ENCODE measurements around the gene SS18L1. TPM values are rescaled to one million over a fixed set of nuclear protein-coding genes. Genes with fewer than 3 reads are reported as not detected.

SS18L1 gene
- total RNA-seq, 1 experiment from 2014 or later, result 34.7 TPM

DNA sequence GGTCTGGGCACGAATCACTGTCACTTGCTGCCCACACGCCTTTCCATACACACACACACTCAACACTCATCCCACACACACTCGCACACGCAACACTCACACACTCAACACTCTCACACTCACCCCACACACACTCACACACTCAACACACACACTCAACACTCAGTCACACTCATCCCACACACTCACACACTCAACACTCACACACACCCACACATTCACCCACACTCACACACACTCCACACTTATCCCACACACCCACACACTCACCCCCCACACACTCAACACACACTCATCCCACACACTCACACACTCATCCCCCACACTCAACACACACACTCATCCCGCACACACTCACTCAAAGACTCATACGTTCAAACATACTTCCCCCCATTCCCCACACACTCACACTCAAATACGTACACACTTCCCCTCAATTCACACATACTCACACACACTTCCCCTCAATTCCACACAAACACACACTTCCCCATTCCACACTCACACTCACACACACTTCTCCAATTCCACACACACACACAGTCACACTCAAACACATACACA is 85.5 kb downstream of the SS18L1 start:
- ChIA-PET CTCF (no interaction called here), POLR2A (ENCODE audit: low non-redundant PET) (no interaction called here)
- no TSS peak for BruUV-seq (replicated peaks)
- H3K4me1 ChIP-seq (ENCODE audit: insufficient read depth, low read length, poor library complexity, severe bottlenecking), result no peaks in the 10 kb centered on the region
- no peak overlapping the region for H3K27ac ChIP-seq (ENCODE audit: low read depth, low read length, poor library complexity, severe bottlenecking)
- DNase-seq (ENCODE audit: low spot score), result no peak
- no peaks in the 10 kb centered on the region for H3K9me3 ChIP-seq (ENCODE audit: low read depth, low read length, poor library complexity, severe bottlenecking)
- peaks cover 33% of the 10 kb centered on the region for H3K27me3 ChIP-seq (replicated peaks; ENCODE audit: insufficient read depth, low read depth, low read length, poor library complexity)
- no peaks in the 10 kb centered on the region for H3K36me3 ChIP-seq (ENCODE audit: insufficient read depth, low read length, poor library complexity, severe bottlenecking)
- intact Hi-C loops (cut with micrococcal nuclease; ENCODE audit: unreplicated experiment), result no loop called here
- no peak for TF ChIP-seq EZH2 (IDR thresholded peaks at IDR 0.05; ENCODE audit: borderline replicate concordance, low read depth, low read length, poor library complexity, severe bottlenecking)
- TF ChIP-seq, protein P1, sequence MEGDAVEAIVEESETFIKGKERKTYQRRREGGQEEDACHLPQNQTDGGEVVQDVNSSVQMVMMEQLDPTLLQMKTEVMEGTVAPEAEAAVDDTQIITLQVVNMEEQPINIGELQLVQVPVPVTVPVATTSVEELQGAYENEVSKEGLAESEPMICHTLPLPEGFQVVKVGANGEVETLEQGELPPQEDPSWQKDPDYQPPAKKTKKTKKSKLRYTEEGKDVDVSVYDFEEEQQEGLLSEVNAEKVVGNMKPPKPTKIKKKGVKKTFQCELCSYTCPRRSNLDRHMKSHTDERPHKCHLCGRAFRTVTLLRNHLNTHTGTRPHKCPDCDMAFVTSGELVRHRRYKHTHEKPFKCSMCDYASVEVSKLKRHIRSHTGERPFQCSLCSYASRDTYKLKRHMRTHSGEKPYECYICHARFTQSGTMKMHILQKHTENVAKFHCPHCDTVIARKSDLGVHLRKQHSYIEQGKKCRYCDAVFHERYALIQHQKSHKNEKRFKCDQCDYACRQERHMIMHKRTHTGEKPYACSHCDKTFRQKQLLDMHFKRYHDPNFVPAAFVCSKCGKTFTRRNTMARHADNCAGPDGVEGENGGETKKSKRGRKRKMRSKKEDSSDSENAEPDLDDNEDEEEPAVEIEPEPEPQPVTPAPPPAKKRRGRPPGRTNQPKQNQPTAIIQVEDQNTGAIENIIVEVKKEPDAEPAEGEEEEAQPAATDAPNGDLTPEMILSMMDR (conservative IDR thresholded peaks at IDR 0.05; ENCODE audit: low read depth, low read length), result no peak
- H3K4me3 ChIP-seq (ENCODE audit: low read depth, low read length, poor library complexity, severe bottlenecking), result no peak overlapping the region

DNA sequence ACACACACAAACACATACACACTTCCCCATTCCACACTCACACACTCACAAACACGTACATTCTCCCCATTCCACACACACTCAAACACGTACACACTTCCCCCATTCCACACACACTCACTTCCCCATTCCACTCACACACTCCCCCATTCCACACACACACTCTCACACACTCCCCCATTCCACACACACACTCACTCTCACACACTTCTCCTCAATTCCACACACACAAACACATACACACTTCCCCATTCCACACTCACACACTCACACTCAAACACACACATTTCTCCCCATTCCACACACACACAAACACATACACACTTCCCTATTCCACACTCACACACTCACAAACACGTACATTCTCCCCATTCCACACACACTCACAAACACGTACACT is 86.1 kb downstream of the SS18L1 start:
- TF ChIP-seq EZH2 (IDR thresholded peaks at IDR 0.05; ENCODE audit: borderline replicate concordance, low read depth, low read length, poor library complexity, severe bottlenecking), result no peak
- TF ChIP-seq, protein P1 (conservative IDR thresholded peaks at IDR 0.05; ENCODE audit: low read depth, low read length), result no peak
- Histone ChIP-seq H3K9me3 (ENCODE audit: low read depth, low read length, poor library complexity, severe bottlenecking) (no peaks in the 10 kb centered on the region), H3K27me3 (replicated peaks; ENCODE audit: insufficient read depth, low read depth, low read length, poor library complexity) (peaks cover 27% of the 10 kb centered on the region), H3K4me3 (ENCODE audit: low read depth, low read length, poor library complexity, severe bottlenecking) (no peak overlapping the region), H3K36me3 (ENCODE audit: insufficient read depth, low read length, poor library complexity, severe bottlenecking) (no peaks in the 10 kb centered on the region), H3K4me1 (ENCODE audit: insufficient read depth, low read length, poor library complexity, severe bottlenecking) (no peaks in the 10 kb centered on the region), H3K27ac (ENCODE audit: low read depth, low read length, poor library complexity, severe bottlenecking) (no peak overlapping the region)
- ChIA-PET CTCF (no interaction called here), POLR2A (ENCODE audit: low non-redundant PET) (no interaction called here)
- DNase-seq (ENCODE audit: low spot score), result no peak
- intact Hi-C loops (cut with micrococcal nuclease; ENCODE audit: unreplicated experiment), result no loop called here
- BruUV-seq (replicated peaks), result no TSS peak

DNA sequence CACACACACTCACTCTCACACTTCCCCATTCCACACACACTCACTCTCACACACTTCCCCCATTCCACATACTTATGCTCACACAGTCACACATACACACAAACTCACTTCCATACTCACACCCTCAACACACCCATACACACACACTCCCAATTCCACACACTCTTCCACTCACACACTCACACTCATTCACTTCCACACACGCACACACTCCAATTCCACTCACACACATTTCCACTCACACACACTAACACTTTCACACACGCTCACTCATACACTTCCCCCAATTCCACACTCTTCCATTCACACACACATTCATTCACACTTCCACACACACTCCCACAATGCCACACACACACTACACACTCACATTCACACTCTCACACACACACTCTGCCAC is 86.7 kb downstream of the SS18L1 start:
- no peaks in the 10 kb centered on the region for H3K36me3 ChIP-seq (ENCODE audit: insufficient read depth, low read length, poor library complexity, severe bottlenecking)
- ChIA-PET CTCF (no interaction called here), POLR2A (ENCODE audit: low non-redundant PET) (no interaction called here)
- no peaks in the 10 kb centered on the region for H3K4me1 ChIP-seq (ENCODE audit: insufficient read depth, low read length, poor library complexity, severe bottlenecking)
- BruUV-seq (replicated peaks), result no TSS peak
- TF ChIP-seq, protein P1 (conservative IDR thresholded peaks at IDR 0.05; ENCODE audit: low read depth, low read length), result no peak
- no peak for TF ChIP-seq EZH2 (IDR thresholded peaks at IDR 0.05; ENCODE audit: borderline replicate concordance, low read depth, low read length, poor library complexity, severe bottlenecking)
- intact Hi-C loops (cut with micrococcal nuclease; ENCODE audit: unreplicated experiment), result no loop called here
- H3K27me3 ChIP-seq (replicated peaks; ENCODE audit: insufficient read depth, low read depth, low read length, poor library complexity), result peaks cover 21% of the 10 kb centered on the region
- no peak for DNase-seq (ENCODE audit: low spot score)
- no peak overlapping the region for H3K27ac ChIP-seq (ENCODE audit: low read depth, low read length, poor library complexity, severe bottlenecking)
- H3K9me3 ChIP-seq (ENCODE audit: low read depth, low read length, poor library complexity, severe bottlenecking), result no peaks in the 10 kb centered on the region
- no peak overlapping the region for H3K4me3 ChIP-seq (ENCODE audit: low read depth, low read length, poor library complexity, severe bottlenecking)

Data from A673 (cell line).